Keratinocyte (primary cell): ENCODE data around the gene CCDC157. TPM values are rescaled to one million over a fixed set of nuclear protein-coding genes. Genes with fewer than 3 reads are reported as not detected.

ENCODE experiments used
- DNase-seq: peaks from one replicate; pipeline ENCODE4 v3.0.0-alpha.2; 2011; ENCODE audit warnings: low read depth, missing footprints, low spot score
- FAIRE-seq: peaks from 2 replicates; lab custom pipeline; 2011; peaks lifted over from hg19 to GRCh38; lab: Jason Lieb, UNC
- H2AFZ ChIP-seq: 2 replicates; pipeline ENCODE4 v1.6.0; 2012; ENCODE audit warnings: low read length, control low read depth, inconsistent platforms; ENCODE audit not compliant: control insufficient read depth
- H3K27ac ChIP-seq: 2 replicates; pipeline ENCODE4 v1.5.1; 2011; ENCODE audit warnings: low read length; ENCODE audit not compliant: control insufficient read depth, insufficient read depth
- H3K27me3 ChIP-seq: 3 replicates; pipeline ENCODE4 v1.6.0; 2011; ENCODE audit warnings: low read length; ENCODE audit not compliant: control insufficient read depth, insufficient read depth; ENCODE audit errors: extremely low read depth
- H3K36me3 ChIP-seq, 2 experiments: 2 replicates in 1 of 2; 3 replicates in 1 of 2; pipeline ENCODE4 v1.5.1; 2011; ENCODE audit warnings: low read length in 2 of 2, mild to moderate bottlenecking in 1 of 2; ENCODE audit not compliant: control insufficient read depth in 2 of 2, insufficient read depth in 2 of 2; ENCODE audit errors: extremely low read depth in 1 of 2
- H3K4me1 ChIP-seq: 3 replicates; pipeline ENCODE4 v1.5.1; 2011; ENCODE audit warnings: low read length; ENCODE audit not compliant: control insufficient read depth, insufficient read depth; ENCODE audit errors: extremely low read depth
- H3K4me2 ChIP-seq: 3 replicates; pipeline ENCODE4 v1.6.0; 2011; ENCODE audit warnings: low read depth, low read length; ENCODE audit not compliant: control insufficient read depth, insufficient read depth; ENCODE audit errors: extremely low read depth
- H3K4me3 ChIP-seq, 3 experiments: fragments of 200-600 bp in 1 of 3; sonication (generic) in 1 of 3; 2 replicates in 2 of 3; 3 replicates in 1 of 3; pipeline ENCODE4 v1.5.1; 2011 to 2016; ENCODE audit warnings: low read length in 3 of 3, mild to moderate bottlenecking in 3 of 3, control low read depth in 2 of 3, inconsistent platforms in 1 of 3, low read depth in 1 of 3, mixed read lengths in 1 of 3, mixed run types in 1 of 3, moderate library complexity in 1 of 3; ENCODE audit not compliant: control insufficient read depth in 2 of 3, insufficient read depth in 2 of 3; ENCODE audit errors: extremely low read depth in 1 of 3
- H3K79me2 ChIP-seq: 2 replicates; pipeline ENCODE4 v1.6.0; 2012; ENCODE audit warnings: low read length; ENCODE audit not compliant: control insufficient read depth, insufficient read depth
- H3K9ac ChIP-seq: 3 replicates; pipeline ENCODE4 v1.6.0; 2011; ENCODE audit warnings: low read length; ENCODE audit not compliant: control insufficient read depth, insufficient read depth; ENCODE audit errors: extremely low read depth
- H3K9me1 ChIP-seq: 3 replicates; pipeline ENCODE4 v1.6.0; 2011; ENCODE audit warnings: low read length; ENCODE audit not compliant: control insufficient read depth, insufficient read depth; ENCODE audit errors: extremely low read depth
- H3K9me3 ChIP-seq: 2 replicates; pipeline ENCODE4 v1.5.1; 2012; ENCODE audit warnings: low read depth, low read length; ENCODE audit not compliant: control insufficient read depth
- H4K20me1 ChIP-seq: 3 replicates; pipeline ENCODE4 v1.6.0; 2011; ENCODE audit warnings: low read length; ENCODE audit not compliant: control insufficient read depth, insufficient read depth; ENCODE audit errors: extremely low read depth
- EZH2 ChIP-seq: IDR thresholded peaks from one replicate; pipeline ENCODE4 v1.6.1; 2012; ENCODE audit warnings: inconsistent platforms, mild to moderate bottlenecking, low read length, moderate library complexity
- dilution Hi-C: fragments of 300-500 bp; cut with MboI; formaldehyde crosslinking; loops from one replicate; pipeline ENCODE4 v1.7.0; 2020; ENCODE audit warnings: low sequenced_read_pairs; ENCODE audit not compliant: extremely low pct_ligation_motif_present
- polyA plus RNA-seq, 5 experiments: library from polyadenylated mRNA; depleted of rRNA in 3 of 5; stranded (reverse) in 3 of 5; stranded (forward) in 1 of 5; unstranded in 1 of 5; fragments of >200 nt; gene quantifications; 1 replicate in 1 of 5; 2 replicates in 3 of 5; 3 replicates in 1 of 5; pipeline versions ENCODE4 v1.2.1 to v1.2.3, GENCODE V29; 2011 to 2012; ENCODE audit warnings: missing spikeins in 2 of 5, low read depth in 1 of 5, low replicate concordance in 1 of 5
- TF ChIP-seq, protein P1 (sequence below), 3 experiments: IDR thresholded peaks in 1 of 3; conservative IDR thresholded peaks in 1 of 3; optimal IDR thresholded peaks in 1 of 3; 2 replicates in 2 of 3; 3 replicates in 1 of 3; pipeline versions ENCODE3 to v1.5.1; 2011; ENCODE audit warnings: low read length in 3 of 3, mild to moderate bottlenecking in 3 of 3, moderate library complexity in 2 of 3, control low read depth in 1 of 3, inconsistent platforms in 1 of 3; ENCODE audit not compliant: insufficient read depth in 2 of 3; ENCODE audit errors: extremely low read depth in 1 of 3

CCDC157 gene
- polyA plus RNA-seq, 1 donor (not counting 4 experiments of a cell fraction or from before 2014, with no cell fraction given), result 1.3 TPM

DNA sequence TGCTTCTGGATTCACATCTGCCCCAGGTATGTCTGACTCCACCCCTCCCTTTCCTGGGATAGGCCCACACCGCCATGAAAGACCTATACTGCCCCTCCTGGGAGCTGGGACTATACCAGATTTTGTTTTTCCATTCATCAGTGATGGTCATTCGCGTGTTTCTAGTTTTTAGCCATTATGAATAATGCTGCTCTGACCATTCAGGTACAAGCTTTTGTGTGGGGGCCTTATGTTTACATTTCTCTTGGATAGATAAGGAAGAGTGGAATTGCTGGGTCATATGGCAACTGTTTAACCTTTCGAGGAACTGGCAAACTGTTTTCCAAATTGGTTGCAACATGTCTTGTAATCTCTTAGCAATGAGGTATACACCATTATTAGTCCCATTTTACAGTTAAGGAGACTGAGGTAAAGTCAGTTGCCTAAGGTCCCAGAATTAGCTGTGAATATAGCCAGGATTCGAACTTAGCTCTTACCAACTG lies 28.9 kb upstream of the CCDC157 start:
- peak overlapping the region; percentile 76 for H3K9ac ChIP-seq
- H3K27ac ChIP-seq, result peak overlapping the region; percentile 65
- H3K4me3 ChIP-seq, result peak overlapping the region in 1 of 3 experiments; percentile 71
- peaks cover 5 to 18% of the 10 kb centered on the region in 2 experiments for H3K36me3 ChIP-seq
- no peaks in the 10 kb centered on the region for H3K27me3 ChIP-seq
- peak overlapping the region; percentile 90 for H3K4me2 ChIP-seq
- peaks cover 28% of the 10 kb centered on the region for H3K79me2 ChIP-seq
- no peaks in the 10 kb centered on the region for H3K9me3 ChIP-seq
- DNase-seq (no peak), FAIRE-seq (peak; percentile 64)
- dilution Hi-C loops, result no loop called here
- peak overlapping the region; percentile 19 for H2AFZ ChIP-seq
- H4K20me1 ChIP-seq, result peaks cover 4% of the 10 kb centered on the region
- H3K9me1 ChIP-seq, result peaks cover 5% of the 10 kb centered on the region
- no peak for TF ChIP-seq EZH2
- TF ChIP-seq, protein P1, sequence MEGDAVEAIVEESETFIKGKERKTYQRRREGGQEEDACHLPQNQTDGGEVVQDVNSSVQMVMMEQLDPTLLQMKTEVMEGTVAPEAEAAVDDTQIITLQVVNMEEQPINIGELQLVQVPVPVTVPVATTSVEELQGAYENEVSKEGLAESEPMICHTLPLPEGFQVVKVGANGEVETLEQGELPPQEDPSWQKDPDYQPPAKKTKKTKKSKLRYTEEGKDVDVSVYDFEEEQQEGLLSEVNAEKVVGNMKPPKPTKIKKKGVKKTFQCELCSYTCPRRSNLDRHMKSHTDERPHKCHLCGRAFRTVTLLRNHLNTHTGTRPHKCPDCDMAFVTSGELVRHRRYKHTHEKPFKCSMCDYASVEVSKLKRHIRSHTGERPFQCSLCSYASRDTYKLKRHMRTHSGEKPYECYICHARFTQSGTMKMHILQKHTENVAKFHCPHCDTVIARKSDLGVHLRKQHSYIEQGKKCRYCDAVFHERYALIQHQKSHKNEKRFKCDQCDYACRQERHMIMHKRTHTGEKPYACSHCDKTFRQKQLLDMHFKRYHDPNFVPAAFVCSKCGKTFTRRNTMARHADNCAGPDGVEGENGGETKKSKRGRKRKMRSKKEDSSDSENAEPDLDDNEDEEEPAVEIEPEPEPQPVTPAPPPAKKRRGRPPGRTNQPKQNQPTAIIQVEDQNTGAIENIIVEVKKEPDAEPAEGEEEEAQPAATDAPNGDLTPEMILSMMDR (optimal IDR thresholded peaks at IDR 0.05 in 1 of 3, IDR thresholded peaks at IDR 0.05 in 1 of 3, conservative IDR thresholded peaks at IDR 0.05 in 1 of 3; ENCODE audit: extremely low read depth in 1 of 3, insufficient read depth in 2 of 3, low read length in 3 of 3), result peak; percentile 40 to 63 (median 59)
- H3K4me1 ChIP-seq, result peaks cover 32% of the 10 kb centered on the region

DNA sequence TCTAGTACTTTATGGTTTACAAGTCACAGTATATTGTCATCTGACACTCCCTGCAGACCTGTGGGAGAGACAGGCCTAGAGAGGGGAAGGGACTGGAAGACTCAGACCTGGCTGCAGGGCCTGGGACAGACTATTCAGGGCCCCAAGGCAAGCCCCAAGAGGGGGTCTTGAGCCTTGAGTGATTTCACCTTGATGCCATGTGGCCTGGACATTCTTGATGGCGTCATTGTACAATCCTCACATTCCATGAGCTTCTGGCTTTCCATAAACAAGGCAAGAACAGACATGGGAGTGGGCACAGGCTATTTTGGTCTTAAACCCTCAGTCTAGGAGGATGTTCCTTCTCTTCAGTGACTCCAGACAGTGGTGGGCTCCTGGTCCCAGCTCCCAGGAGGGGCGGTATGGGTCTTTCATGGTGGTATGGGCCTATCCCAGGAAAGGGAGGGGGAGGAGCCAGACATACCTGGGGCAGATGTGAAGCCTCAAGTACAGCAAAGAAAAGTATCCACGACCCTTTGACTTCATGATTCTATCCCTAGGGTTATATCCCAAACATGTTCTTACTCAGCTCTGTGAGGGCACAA lies 28.2 kb upstream of the CCDC157 start:
- Histone ChIP-seq H2AFZ (no peak overlapping the region), H3K4me2 (no peak overlapping the region), H3K9me1 (peaks cover 5% of the 10 kb centered on the region), H3K4me3 (no peak overlapping the region), H3K27ac (no peak overlapping the region), H3K9ac (no peak overlapping the region), H4K20me1 (peaks cover 4% of the 10 kb centered on the region), H3K4me1 (peaks cover 32% of the 10 kb centered on the region), H3K79me2 (peaks cover 22% of the 10 kb centered on the region), H3K27me3 (no peaks in the 10 kb centered on the region), H3K9me3 (no peaks in the 10 kb centered on the region), H3K36me3 (peaks cover 5 to 20% of the 10 kb centered on the region in 2 experiments)
- DNase-seq (no peak), FAIRE-seq (peak; percentile 5)
- dilution Hi-C loops, result no loop called here
- TF ChIP-seq, protein P1 (optimal IDR thresholded peaks at IDR 0.05 in 1 of 3, IDR thresholded peaks at IDR 0.05 in 1 of 3, conservative IDR thresholded peaks at IDR 0.05 in 1 of 3; ENCODE audit: extremely low read depth in 1 of 3, insufficient read depth in 2 of 3, low read length in 3 of 3), result no peak
